A549 (cell line): ENCODE measurements around the gene WDCP.

Experiments used
- CHD4 ChIP-seq: fragments of 200-600 bp; sonication (generic); IDR thresholded peaks from 2 replicates; pipeline ENCODE4 v1.6.1; 2016; ENCODE audit warnings: antibody characterized with exemption, mild to moderate bottlenecking, borderline replicate concordance
- CTCF ChIP-seq: fragments of >200 bp; sonication (Bioruptor Twin); formaldehyde crosslinking; IDR thresholded peaks from 3 replicates; pipeline ENCODE4 v1.5.1; 2016
- EP300 ChIP-seq, 2 experiments: fragments of >200 bp; sonication (Bioruptor Twin); formaldehyde crosslinking; IDR thresholded peaks; 2 replicates in 1 of 2; 3 replicates in 1 of 2; pipeline ENCODE4 v1.6.1; 2016 to 2017
- ESRRA ChIP-seq: fragments of 150-350 bp; IDR thresholded peaks from 2 replicates; pipeline ENCODE4 v1.6.1; 2014; ENCODE audit warnings: mild to moderate bottlenecking, low read length, borderline replicate concordance
- MAFK ChIP-seq: fragments of 450-650 bp; IDR thresholded peaks from 2 replicates; pipeline ENCODE4 v1.6.1; 2014; ENCODE audit not compliant: partially characterized antibody
- USF2 ChIP-seq: fragments of 450-650 bp; IDR thresholded peaks from 2 replicates; pipeline ENCODE4 v1.6.1; 2014; ENCODE audit warnings: antibody characterized with exemption

GRCh38 chr2:24054366-24055010 lies 7.3 kb upstream of the WDCP start:
- no peak for TF ChIP-seq CTCF
- TF ChIP-seq ESRRA: no peak
- no peak for TF ChIP-seq USF2
- TF ChIP-seq MAFK: no peak
- TF ChIP-seq CHD4: no peak
- TF ChIP-seq EP300 (IDR thresholded peaks at IDR 0.05): no peak
